Skeletal muscle tissue (tissue), 4 donors: Measurements from ENCODE around the gene CCDC68. TPM values are rescaled to one million over a fixed set of nuclear protein-coding genes. Genes with fewer than 3 reads are reported as not detected.

ENCODE experiments used
- H3K27ac ChIP-seq: one replicate; pipeline ENCODE4 v1.7.0; 2013; ENCODE audit warnings: mild to moderate bottlenecking, low read depth, low read length, inconsistent platforms
- H3K27me3 ChIP-seq, 3 donors: one replicate each; pipeline ENCODE4 v1.7.0; 2013; ENCODE audit warnings: low read length in 3 of 3; ENCODE audit not compliant: control insufficient read depth in 3 of 3, insufficient read depth in 3 of 3
- H3K36me3 ChIP-seq, 3 donors: one replicate each; pipeline ENCODE4 v1.7.0; 2013; ENCODE audit warnings: low read length in 3 of 3; ENCODE audit not compliant: control insufficient read depth in 3 of 3, insufficient read depth in 3 of 3
- H3K4me1 ChIP-seq, 3 donors: one replicate each; pipeline ENCODE4 v1.7.0; 2013; ENCODE audit warnings: low read length in 3 of 3, mild to moderate bottlenecking in 3 of 3; ENCODE audit not compliant: control insufficient read depth in 3 of 3, insufficient read depth in 3 of 3
- H3K4me3 ChIP-seq, 3 donors: one replicate each; pipeline ENCODE4 v1.7.0; 2013; ENCODE audit warnings: low read length in 3 of 3
- H3K9ac ChIP-seq, 3 donors: one replicate each; pipeline ENCODE4 v1.7.0; 2013; ENCODE audit warnings: low read length in 3 of 3, mild to moderate bottlenecking in 3 of 3, moderate library complexity in 2 of 3, low read depth in 1 of 3
- H3K9me3 ChIP-seq, 3 donors: one replicate each; pipeline ENCODE4 v1.7.0; 2013; ENCODE audit warnings: low read length in 3 of 3; ENCODE audit not compliant: control insufficient read depth in 3 of 3
- total RNA-seq: library from RNA; depleted of rRNA; stranded (reverse); fragments of >200 nt; gene quantifications from one replicate; pipeline ENCODE4 v1.2.3, GENCODE V29; 2014
- donor health status: Osteomylitis.

The CCDC68 gene, protein sequence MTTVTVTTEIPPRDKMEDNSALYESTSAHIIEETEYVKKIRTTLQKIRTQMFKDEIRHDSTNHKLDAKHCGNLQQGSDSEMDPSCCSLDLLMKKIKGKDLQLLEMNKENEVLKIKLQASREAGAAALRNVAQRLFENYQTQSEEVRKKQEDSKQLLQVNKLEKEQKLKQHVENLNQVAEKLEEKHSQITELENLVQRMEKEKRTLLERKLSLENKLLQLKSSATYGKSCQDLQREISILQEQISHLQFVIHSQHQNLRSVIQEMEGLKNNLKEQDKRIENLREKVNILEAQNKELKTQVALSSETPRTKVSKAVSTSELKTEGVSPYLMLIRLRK
- total RNA-seq, result 0.52 TPM

DNA sequence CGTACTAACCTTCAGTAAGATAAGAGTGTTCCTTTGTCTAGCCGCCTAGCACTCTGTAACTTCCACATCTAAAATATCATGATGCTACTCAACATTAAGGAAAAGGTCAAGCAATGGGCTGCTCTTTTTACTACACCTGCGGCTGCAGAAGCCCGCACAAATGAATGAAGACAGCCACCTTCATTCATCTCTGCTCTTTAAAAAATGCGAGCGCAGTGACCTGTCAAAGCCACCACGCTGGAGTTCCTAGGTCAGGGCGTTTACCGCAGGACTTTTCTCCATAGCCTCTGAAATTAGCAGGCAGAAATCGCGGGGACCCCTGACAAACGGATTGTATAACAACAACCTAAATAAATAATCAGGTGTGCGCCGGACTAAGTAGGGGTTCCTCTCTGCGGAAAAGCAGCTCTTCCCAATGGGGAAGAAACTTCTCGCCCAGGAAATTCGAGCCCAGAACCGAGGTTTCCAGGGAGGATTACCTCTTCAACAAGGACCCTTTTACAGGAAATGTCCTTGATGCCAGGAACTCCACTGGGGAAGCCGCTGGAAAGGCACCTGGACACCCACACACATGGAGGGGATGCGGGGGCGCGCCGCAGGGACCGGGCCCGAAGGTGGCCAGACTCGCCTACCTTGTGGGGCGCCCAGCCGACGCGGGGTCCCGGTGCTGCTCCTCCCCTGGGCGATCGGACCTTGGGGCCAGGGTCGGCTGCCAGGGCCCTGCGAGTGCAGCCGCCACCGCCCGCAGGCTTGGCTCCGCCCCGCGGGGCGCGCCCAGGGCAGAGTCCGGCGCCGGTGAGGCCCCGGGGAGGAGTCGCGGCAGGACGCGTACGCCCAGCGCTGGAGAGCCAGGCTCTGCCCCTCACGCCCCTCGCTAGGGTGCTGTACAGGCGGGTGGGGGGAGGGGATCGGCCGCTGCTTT lies at the start of gene CCDC68:
Gene CCDC68 (minus strand): TSS at position 758 of the 922 bp plus-strand sequence. CDS start 16,670 bp downstream, outside the sequence.
- Histone ChIP-seq H3K27me3 (peaks cover 4 to 7% (median 4%) of the 10 kb centered on the region in 3 donors), H3K9ac (peak within 1 kb of the TSS in 2 of 3 donors; percentile 43 to 50), H3K9me3 (no peaks in the 10 kb centered on the region), H3K4me1 (no peaks in the 10 kb centered on the region), H3K36me3 (no peaks in the 10 kb centered on the region), H3K4me3 (peak within 1 kb of the TSS in 2 of 3 donors; percentile 50 to 51), H3K27ac (no peak within 1 kb of the TSS)

DNA sequence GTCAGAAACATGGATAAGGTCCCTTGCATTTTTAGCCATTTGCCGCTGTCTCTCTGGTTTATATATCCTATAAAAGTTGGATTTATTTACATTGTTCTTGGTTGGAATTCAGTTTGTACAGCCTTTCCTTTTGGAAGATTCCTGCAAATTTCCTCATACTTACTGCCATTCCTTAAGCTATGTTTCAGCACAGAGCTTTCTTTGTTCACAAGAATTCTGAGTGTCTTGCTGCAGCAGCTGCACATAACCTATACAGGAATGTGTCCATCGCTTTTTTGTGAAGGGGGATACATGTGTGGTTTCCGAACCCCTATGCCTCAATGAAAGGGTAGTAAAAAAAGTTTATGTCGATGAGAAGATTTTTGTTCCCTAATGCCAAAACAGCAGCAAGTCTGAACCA lies 48.3 kb upstream of the CCDC68 start:
- H3K36me3 ChIP-seq, result no peaks in the 10 kb centered on the region
- no peaks in the 10 kb centered on the region for H3K9me3 ChIP-seq
- H3K27me3 ChIP-seq, result no peaks in the 10 kb centered on the region
- H3K4me3 ChIP-seq, result no peak overlapping the region
- no peaks in the 10 kb centered on the region for H3K4me1 ChIP-seq
- no peak overlapping the region for H3K27ac ChIP-seq
- no peak overlapping the region for H3K9ac ChIP-seq

DNA sequence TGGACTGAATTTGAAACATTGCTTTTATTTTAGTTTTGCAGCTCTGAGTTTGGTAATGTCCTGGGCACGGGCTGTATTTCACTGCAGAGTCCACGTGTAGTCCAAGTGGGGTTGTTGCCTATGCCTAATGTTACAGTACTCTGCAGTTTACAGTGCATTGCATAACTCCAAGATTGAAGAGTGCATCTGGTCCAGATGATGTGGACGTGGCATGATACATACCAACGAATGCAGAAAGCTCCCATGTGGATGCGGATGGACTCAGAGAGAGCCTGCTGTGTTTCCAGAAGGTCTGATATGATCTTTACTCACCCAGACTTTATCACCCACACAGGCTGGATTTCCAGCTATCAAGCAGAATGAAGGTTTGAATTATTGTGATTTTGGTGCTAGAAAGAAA lies 44.4 kb upstream of the CCDC68 start:
- H3K4me3 ChIP-seq, result no peak overlapping the region
- H3K9ac ChIP-seq, result no peak overlapping the region
- H3K4me1 ChIP-seq, result no peaks in the 10 kb centered on the region
- H3K36me3 ChIP-seq, result no peaks in the 10 kb centered on the region
- H3K27me3 ChIP-seq, result no peaks in the 10 kb centered on the region
- no peaks in the 10 kb centered on the region for H3K9me3 ChIP-seq
- no peak overlapping the region for H3K27ac ChIP-seq

DNA sequence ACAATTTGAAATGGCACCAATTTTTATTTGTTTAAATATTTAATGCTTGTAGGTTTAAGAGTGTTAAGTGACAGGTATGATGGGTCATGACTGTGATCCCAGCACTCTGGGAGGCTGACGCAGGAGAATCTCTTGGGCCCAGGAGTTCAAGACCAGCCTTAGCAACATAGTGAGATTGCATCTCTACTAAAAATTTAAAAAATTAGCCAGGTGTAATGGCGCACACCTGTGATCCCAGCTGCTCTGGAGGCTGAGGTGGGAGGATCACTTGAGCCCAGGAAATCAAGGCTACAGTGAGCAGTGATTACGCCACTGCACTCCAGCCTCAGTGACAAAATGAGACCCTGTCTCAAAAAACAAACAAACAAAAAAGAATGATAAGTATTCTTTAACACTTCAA lies 43.0 kb upstream of the CCDC68 start:
- no peaks in the 10 kb centered on the region for H3K27me3 ChIP-seq
- H3K9me3 ChIP-seq, result no peaks in the 10 kb centered on the region
- no peak overlapping the region for H3K27ac ChIP-seq
- H3K4me1 ChIP-seq, result no peaks in the 10 kb centered on the region
- H3K4me3 ChIP-seq, result no peak overlapping the region
- H3K9ac ChIP-seq, result no peak overlapping the region
- H3K36me3 ChIP-seq, result no peaks in the 10 kb centered on the region

DNA sequence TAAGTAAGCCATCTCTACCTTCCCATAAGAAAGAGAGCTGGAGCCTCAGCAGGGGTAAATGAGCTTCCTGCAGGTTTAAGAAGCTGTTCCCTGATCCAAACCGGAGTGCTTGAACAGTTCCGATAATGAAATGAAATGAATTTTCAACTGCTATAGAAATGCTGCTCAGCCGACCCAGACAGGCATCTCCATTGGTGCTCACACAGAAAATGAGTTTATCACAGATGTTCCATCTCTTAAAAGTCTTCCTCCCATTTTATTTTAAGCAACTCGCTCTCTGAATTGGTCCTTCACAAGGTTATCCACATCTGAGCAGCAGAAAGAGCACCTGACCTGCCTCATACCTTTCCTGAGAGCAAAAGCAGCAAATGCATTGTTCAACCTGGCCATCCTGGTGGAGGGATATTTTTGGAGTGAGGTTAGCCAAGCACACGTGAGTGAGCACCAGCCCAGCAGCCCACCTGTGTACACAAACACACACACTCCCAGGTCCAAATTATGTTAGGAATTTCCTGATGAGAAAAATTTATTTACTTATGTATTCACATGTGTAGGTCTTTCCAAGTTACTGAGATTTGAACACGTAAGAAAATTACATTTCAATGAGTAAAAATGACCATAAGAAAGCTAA lies 42.2 kb upstream of the CCDC68 start:
- H3K27me3 ChIP-seq, result no peaks in the 10 kb centered on the region
- H3K4me3 ChIP-seq, result no peak overlapping the region
- no peak overlapping the region for H3K27ac ChIP-seq
- H3K4me1 ChIP-seq, result no peaks in the 10 kb centered on the region
- H3K36me3 ChIP-seq, result no peaks in the 10 kb centered on the region
- H3K9me3 ChIP-seq, result no peaks in the 10 kb centered on the region
- no peak overlapping the region for H3K9ac ChIP-seq

DNA sequence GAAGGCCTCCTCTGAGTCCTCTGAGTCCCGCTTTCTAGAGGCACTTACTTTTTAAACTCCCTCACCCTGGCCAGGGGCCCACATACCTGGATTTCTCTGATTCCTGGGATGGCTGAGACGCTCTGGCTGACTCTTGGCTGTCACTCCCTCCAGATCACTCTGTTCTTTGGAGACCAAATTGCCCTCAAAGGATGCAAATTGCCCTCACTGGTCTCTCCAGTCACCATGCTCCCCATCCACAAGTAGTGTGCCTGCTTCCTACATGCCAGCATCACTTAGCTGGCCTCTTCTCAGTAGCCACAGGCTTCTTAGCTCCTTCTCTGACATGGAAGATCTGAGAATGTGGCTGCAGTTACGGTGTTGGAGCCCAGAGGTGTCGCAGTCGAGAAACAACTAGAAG lies 41.3 kb upstream of the CCDC68 start:
- Histone ChIP-seq H3K27ac (no peak overlapping the region), H3K9ac (no peak overlapping the region), H3K27me3 (no peaks in the 10 kb centered on the region), H3K36me3 (no peaks in the 10 kb centered on the region), H3K4me1 (no peaks in the 10 kb centered on the region), H3K9me3 (no peaks in the 10 kb centered on the region), H3K4me3 (no peak overlapping the region)

DNA sequence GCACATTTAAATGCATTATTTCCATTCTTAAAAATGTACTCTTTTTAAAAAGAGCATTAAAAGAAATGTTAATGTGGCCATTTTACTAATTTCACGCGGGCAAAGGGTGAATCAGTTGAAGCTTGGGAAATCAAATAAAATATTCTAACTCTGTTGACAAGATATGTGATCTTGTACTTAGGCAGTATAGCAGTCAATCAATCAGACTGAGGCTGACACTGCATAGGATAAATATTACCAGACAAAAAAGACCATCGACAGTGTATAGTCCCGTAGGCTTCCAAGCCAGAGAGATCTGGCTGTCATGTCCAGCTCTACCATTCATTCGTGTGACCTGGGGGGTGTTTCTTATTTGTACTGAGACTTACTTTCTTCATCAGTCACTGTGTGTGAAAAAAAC lies 39.8 kb upstream of the CCDC68 start:
- Histone ChIP-seq H3K9me3 (no peaks in the 10 kb centered on the region), H3K36me3 (no peaks in the 10 kb centered on the region), H3K4me3 (no peak overlapping the region)

DNA sequence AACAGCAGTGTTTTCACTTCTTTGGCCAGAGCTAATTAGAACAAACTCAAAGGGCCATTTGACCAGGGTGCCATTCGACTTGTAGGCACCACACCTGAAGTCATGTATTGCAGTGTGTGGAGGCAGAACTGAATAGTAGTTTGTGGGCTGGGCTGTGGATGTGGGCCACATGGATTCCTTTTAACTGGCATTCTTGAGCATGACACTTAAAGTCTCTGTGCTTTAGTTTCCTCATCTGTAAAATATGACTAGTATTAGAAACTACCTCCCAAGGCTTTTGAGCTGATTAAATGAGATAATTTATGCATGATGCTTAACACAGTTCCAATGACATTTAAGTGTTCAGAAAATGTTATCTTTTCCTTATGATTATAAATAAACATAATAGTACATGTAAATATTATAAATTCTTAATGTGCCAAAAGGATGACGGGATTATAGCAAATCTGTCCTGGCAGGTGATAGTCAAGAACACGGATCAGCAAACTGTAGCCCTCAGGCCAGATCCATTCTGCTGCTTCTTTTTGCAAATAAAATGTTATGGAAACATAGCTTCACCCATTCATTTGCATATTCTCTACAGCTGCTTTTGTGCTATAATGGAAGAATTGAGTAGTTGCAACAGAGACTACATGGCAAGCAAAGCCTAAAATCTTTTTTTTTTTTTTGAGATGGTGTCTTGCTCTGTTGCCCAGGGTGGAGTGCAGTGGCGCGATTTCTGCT lies 36.3 kb upstream of the CCDC68 start:
- H3K4me1 ChIP-seq, result no peaks in the 10 kb centered on the region
- no peaks in the 10 kb centered on the region for H3K27me3 ChIP-seq
- no peak overlapping the region for H3K9ac ChIP-seq
- no peak overlapping the region for H3K27ac ChIP-seq
- no peak overlapping the region for H3K4me3 ChIP-seq
- H3K9me3 ChIP-seq, result no peaks in the 10 kb centered on the region
- H3K36me3 ChIP-seq, result no peaks in the 10 kb centered on the region

More for the DNA sequence above, 39.8 kb upstream of the CCDC68 start:
- no peak overlapping the region for H3K9ac ChIP-seq
- H3K4me1 ChIP-seq, result no peaks in the 10 kb centered on the region
- no peak overlapping the region for H3K27ac ChIP-seq
- H3K27me3 ChIP-seq, result no peaks in the 10 kb centered on the region

DNA sequence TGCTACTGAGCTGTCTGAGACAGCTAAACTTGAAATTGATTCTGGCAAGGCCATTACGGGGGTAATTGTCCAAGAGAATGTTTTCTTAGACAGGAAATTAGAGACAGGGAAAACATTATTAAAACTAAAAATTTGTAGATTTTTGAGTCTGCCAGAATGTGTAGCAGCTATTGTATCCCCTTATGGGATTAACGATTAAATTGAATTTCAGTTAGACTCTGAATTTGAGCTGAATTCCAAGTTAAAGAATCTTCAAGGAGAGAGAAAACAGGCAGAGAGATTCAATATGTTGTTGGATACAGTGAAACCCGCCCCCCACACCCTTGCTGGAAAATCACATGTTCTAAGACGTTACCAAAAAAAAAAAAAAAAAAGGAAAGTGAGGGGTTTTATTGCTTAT lies 32.7 kb upstream of the CCDC68 start:
- Histone ChIP-seq H3K9me3 (no peaks in the 10 kb centered on the region), H3K36me3 (no peaks in the 10 kb centered on the region), H3K4me3 (no peak overlapping the region), H3K9ac (no peak overlapping the region), H3K27me3 (no peaks in the 10 kb centered on the region), H3K4me1 (no peaks in the 10 kb centered on the region), H3K27ac (no peak overlapping the region)
